HG02642 (cell line): Measurements from ENCODE around the gene RGSL1.
"Not testable (repeated sequence)": the region's sequence is repeated elsewhere in the genome, so short reads cannot be mapped to it uniquely, and the experiment has no call there.

ENCODE experiments used
- ATAC-seq: cut with Tn5 transposase; IDR thresholded peaks from one replicate; pipeline ENCODE4 v1.9.1; 2021; ENCODE audit warnings: mild to moderate bottlenecking; ENCODE audit not compliant: unreplicated experiment, poor library complexity

The RGSL1 gene

GRCh38 chr1:182527680-182528079, 77.7 kb downstream of the RGSL1 start:
- no peak for ATAC-seq

- ATAC-seq = not testable (repeated sequence)
Measured at GRCh38 chr1:182528206-182528605, 78.3 kb downstream of the RGSL1 start.

GRCh38 chr1:182533896-182534295, 84.0 kb downstream of the RGSL1 start:
- ATAC-seq = no peak

GRCh38 chr1:182549346-182549745, 99.4 kb downstream of the RGSL1 start:
- no peak for ATAC-seq

GRCh38 chr1:182549811-182550210, 99.9 kb downstream of the RGSL1 start:
- no peak for ATAC-seq

- ATAC-seq = no peak
Measured at GRCh38 chr1:182552527-182552926, 102.6 kb downstream of the RGSL1 start.

GRCh38 chr1:182555493-182555892, 105.5 kb downstream of the RGSL1 start:
- ATAC-seq = no peak

GRCh38 chr1:182556279-182556678, 106.3 kb downstream of the RGSL1 start:
- no peak for ATAC-seq

- ATAC-seq = no peak
Measured at GRCh38 chr1:182560392-182560984, 110.5 kb downstream of the RGSL1 start.

- no peak for ATAC-seq
Measured at GRCh38 chr1:182561456-182561855, 111.5 kb downstream of the RGSL1 start.

GRCh38 chr1:182563095-182563494, 113.1 kb downstream of the RGSL1 start:
- no peak for ATAC-seq

GRCh38 chr1:182564406-182565004, 114.6 kb downstream of the RGSL1 start:
- no peak for ATAC-seq

- ATAC-seq = no peak
Measured at GRCh38 chr1:182565537-182565936, 115.6 kb downstream of the RGSL1 start.

- ATAC-seq = no peak
Measured at GRCh38 chr1:182567629-182568028, 117.7 kb downstream of the RGSL1 start.

GRCh38 chr1:182568647-182569284, 118.8 kb downstream of the RGSL1 start:
- ATAC-seq = no peak

- ATAC-seq = no peak
Measured at GRCh38 chr1:182569939-182570610, 120.1 kb downstream of the RGSL1 start.

GRCh38 chr1:182570611-182570970, 120.6 kb downstream of the RGSL1 start:
- ATAC-seq = no peak

GRCh38 chr1:182574156-182574555, 124.2 kb downstream of the RGSL1 start:
- ATAC-seq = no peak

- no peak for ATAC-seq
Measured at GRCh38 chr1:182575540-182576149, 125.7 kb downstream of the RGSL1 start.

- ATAC-seq = no peak
Measured at GRCh38 chr1:182580736-182581135, 130.8 kb downstream of the RGSL1 start.

GRCh38 chr1:182584746-182585145, 134.8 kb downstream of the RGSL1 start:
- ATAC-seq = no peak
